Progenitor cell of endocrine pancreas (in vitro differentiated cells): ENCODE measurements around the gene POMGNT2. TPM values are rescaled to one million over a fixed set of nuclear protein-coding genes. Genes with fewer than 3 reads are reported as not detected.

ENCODE experiments used
- DNase-seq: peaks from one replicate; pipeline ENCODE4 v3.0.0; 2021; ENCODE audit warnings: low spot score; ENCODE audit not compliant: unreplicated experiment
- H3K27ac Mint-ChIP-seq: 2 replicates; pipeline ENCODE4 v1.8.0; 2021; ENCODE audit warnings: mild to moderate bottlenecking, moderate library complexity, mixed read lengths
- H3K27me3 Mint-ChIP-seq: 2 replicates; pipeline ENCODE4 v1.8.0; 2021; ENCODE audit warnings: mixed read lengths
- H3K36me3 Mint-ChIP-seq: 2 replicates; pipeline ENCODE4 v1.8.0; 2022; ENCODE audit warnings: mixed read lengths; ENCODE audit not compliant: insufficient read depth
- H3K4me1 Mint-ChIP-seq: 2 replicates; pipeline ENCODE4 v1.8.0; 2021; ENCODE audit warnings: low read depth, mixed read lengths
- H3K4me3 Mint-ChIP-seq: 2 replicates; pipeline ENCODE4 v1.8.0; 2021; ENCODE audit warnings: low read depth, mild to moderate bottlenecking, moderate library complexity, mixed read lengths
- H3K9me3 Mint-ChIP-seq: 2 replicates; pipeline ENCODE4 v1.8.0; 2021; ENCODE audit warnings: low read depth, mixed read lengths
- long read RNA-seq: library from polyadenylated mRNA; unstranded; transcript quantifications from one replicate; pipeline ENCODE4 v2.0.0, GENCODE V29; 2020
- total RNA-seq: library from RNA; stranded (reverse); gene quantifications from 2 replicates; pipeline ENCODE4 v1.2.1, GENCODE V29; 2021
- TF ChIP-seq, protein P1 (sequence below): fragments of 200-600 bp; sonication (generic); IDR thresholded peaks from one replicate; pipeline ENCODE4 v1.5.0; 2021; ENCODE audit warnings: antibody characterized with exemption, mild to moderate bottlenecking; ENCODE audit not compliant: unreplicated experiment

The POMGNT2 gene
- total RNA-seq, result 20.0 and 21.6 TPM in 2 replicates
- long read RNA-seq, partial matches to known transcripts, result 18 of 18 reads
- long read RNA-seq, other reads (novel, unspliced or antisense), result 0 of 18 reads

DNA sequence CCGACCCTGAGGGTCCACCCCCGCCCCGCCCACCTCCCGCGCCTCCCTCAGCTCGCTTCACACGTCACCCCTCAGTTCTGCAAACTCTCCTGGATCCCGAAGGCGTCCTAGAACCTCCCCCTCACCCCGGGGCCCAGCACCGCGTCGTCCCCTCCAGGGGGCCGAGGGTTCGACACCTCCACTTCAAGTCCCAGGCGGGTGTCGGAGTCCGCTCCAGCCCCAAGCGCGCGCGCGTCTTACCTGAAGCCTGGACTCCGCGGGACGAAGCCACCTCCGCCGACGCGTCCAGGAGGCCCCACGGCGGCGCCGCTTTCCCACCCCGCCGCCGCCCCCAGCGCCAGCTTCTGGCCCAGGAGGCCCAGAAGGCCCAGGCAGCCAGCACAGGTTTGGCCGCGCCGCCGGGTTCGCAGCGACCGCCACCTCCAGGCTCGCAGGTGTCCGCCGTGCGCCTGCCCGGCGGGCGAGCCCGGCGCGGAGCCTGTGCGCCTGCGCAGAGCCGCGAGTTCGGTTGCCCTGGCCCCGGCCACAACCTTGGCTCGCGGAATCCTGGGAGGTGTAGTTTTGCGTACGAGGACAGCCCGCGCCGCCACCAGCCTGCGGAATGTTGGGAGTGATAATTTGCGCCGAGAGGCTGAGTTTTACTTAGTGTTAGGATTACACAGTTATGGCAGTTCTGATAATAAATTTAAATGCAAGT is at the start of gene POMGNT2:
TSS of gene POMGNT2 (minus strand) at position 484 of the 697 bp plus-strand sequence. CDS start 24,648 bp downstream, outside the sequence.
- Mint-ChIP-seq H3K27ac (no peak within 1 kb of the TSS), H3K4me1 (peaks cover 5% of the 10 kb centered on the region), H3K9me3 (no peaks in the 10 kb centered on the region), H3K36me3 (no peaks in the 10 kb centered on the region), H3K27me3 (peaks cover 12% of the 10 kb centered on the region), H3K4me3 (peak within 1 kb of the TSS; percentile 67)
- DNase-seq, result peak; percentile 89
- TF ChIP-seq, protein P1, sequence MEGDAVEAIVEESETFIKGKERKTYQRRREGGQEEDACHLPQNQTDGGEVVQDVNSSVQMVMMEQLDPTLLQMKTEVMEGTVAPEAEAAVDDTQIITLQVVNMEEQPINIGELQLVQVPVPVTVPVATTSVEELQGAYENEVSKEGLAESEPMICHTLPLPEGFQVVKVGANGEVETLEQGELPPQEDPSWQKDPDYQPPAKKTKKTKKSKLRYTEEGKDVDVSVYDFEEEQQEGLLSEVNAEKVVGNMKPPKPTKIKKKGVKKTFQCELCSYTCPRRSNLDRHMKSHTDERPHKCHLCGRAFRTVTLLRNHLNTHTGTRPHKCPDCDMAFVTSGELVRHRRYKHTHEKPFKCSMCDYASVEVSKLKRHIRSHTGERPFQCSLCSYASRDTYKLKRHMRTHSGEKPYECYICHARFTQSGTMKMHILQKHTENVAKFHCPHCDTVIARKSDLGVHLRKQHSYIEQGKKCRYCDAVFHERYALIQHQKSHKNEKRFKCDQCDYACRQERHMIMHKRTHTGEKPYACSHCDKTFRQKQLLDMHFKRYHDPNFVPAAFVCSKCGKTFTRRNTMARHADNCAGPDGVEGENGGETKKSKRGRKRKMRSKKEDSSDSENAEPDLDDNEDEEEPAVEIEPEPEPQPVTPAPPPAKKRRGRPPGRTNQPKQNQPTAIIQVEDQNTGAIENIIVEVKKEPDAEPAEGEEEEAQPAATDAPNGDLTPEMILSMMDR, result no peak

DNA sequence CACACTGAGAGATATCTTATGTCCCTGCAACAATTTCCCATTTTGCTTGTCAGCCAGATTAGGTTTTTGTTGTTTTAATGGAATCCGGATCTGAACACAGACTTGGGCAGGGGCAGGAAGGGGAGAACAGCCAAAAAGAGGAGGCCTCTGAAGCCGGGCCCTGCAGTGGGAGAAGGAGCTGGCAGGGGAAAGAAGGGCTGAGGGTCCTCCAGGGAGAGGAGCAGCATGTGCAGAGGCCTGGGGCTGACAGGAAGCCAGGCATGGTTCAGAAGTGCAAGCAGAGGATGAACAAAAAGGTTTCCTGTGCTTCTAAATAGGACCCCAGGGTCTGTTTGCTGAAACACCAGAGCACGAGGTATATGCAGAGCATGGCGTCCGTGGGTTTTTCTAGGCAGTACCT is 49.1 kb upstream of the POMGNT2 start:
- Mint-ChIP-seq H3K9me3 (no peaks in the 10 kb centered on the region), H3K27ac (no peak overlapping the region), H3K36me3 (no peaks in the 10 kb centered on the region), H3K4me3 (no peak overlapping the region), H3K4me1 (no peaks in the 10 kb centered on the region), H3K27me3 (peaks cover 43% of the 10 kb centered on the region)
- TF ChIP-seq, protein P1, result no peak
- DNase-seq, result no peak

DNA sequence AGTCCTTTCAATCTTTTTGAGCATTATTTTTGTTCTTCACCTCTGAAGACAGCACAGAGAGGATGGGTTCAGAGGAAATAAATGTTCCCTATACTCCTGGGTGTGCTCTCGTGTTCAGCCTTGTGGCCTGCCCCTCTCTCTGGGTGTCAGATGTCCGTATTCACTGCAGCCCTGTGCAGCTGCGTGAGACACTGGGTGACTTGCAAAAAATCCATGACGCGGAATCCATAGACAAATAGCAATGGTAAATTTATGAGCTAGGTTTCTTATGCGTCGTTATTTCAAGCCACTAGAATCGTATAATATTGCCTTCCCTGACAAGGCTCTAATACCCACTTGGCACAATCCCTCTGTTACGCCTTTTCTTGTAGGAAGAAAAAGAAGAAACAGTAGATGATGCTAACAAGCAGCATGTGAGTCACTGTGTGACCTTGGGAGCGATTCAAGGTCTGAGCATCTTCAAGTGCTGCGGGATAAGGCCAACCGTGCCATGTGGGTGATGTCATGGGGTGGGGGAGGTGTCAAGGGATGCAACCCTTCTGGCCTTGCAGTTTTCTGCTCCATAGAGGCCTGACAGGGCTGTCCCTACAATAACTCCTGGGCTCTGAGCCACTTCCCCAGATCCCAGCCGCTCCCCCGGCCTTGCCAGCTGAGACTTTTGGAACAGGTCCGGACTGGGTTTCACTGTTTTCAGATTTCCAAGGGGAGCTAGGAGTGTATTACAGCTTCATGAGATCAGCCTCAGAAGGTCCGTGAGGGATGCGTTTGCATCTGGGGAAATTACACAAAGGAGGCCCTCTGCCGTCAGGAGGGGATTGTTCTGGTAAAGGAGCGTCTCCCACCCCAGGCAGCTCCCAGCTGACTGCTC is 47.6 kb upstream of the POMGNT2 start:
- H3K27me3 Mint-ChIP-seq, result peaks cover 38% of the 10 kb centered on the region
- H3K27ac Mint-ChIP-seq, result no peak overlapping the region
- H3K36me3 Mint-ChIP-seq, result no peaks in the 10 kb centered on the region
- H3K9me3 Mint-ChIP-seq, result no peaks in the 10 kb centered on the region
- no peak for DNase-seq
- H3K4me1 Mint-ChIP-seq, result no peaks in the 10 kb centered on the region
- no peak overlapping the region for H3K4me3 Mint-ChIP-seq
- TF ChIP-seq, protein P1, result no peak

DNA sequence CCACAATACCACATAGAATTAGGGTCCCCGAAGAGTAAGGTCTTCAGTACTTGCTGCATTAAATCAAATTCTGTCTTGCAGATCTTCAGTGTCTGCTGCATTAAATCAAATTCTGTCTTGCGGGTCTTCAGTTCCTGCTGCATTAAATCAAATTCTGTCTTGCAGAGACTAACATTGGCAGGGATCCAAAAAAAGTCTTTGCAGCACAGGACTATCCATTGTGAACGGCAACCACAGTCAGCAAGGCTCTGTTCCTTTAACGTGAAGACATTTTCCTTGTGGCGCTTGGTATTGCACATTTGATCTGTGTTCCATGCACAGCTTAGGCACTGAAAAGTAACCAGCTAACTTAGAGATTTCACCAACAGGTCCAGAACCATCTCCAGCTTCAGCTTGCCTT is 46.8 kb upstream of the POMGNT2 start:
- Mint-ChIP-seq H3K9me3 (peaks cover 5% of the 10 kb centered on the region), H3K27me3 (peaks cover 36% of the 10 kb centered on the region), H3K36me3 (no peaks in the 10 kb centered on the region), H3K4me3 (no peak overlapping the region), H3K4me1 (peaks cover 5% of the 10 kb centered on the region), H3K27ac (no peak overlapping the region)
- TF ChIP-seq, protein P1, result no peak
- DNase-seq, result no peak

DNA sequence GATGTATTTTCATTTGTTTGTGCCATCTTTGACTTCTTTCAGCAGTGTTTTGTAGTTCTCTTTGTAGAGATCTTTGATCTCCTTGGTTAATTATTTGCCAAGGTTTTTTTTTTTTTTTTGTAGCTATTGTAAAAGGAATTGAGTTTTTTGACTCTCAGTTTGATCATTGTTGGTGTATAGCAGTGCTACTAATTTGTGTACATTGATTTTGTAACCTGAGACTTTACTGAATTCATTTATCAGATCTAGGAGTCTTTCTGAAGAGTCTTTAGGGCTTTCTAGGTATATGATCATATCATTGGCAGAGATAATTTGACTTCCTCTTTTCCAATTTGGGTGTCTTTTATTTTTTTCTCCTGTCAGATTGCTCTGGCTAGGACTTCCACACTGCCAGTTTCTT is 42.2 kb upstream of the POMGNT2 start:
- TF ChIP-seq, protein P1, result no peak
- Mint-ChIP-seq H3K4me1 (peaks cover 5% of the 10 kb centered on the region), H3K4me3 (no peak overlapping the region), H3K27me3 (peaks cover 16% of the 10 kb centered on the region), H3K9me3 (peaks cover 5% of the 10 kb centered on the region), H3K27ac (no peak overlapping the region), H3K36me3 (no peaks in the 10 kb centered on the region)
- no peak for DNase-seq
